Loucy (cell line): ENCODE results near the gene CHRNA5.

ENCODE experiments used
- CTCF ChIP-seq: fragments of 200-600 bp; sonication (generic); conservative IDR thresholded peaks from 2 replicates; pipeline ENCODE4 v1.5.1; 2014; ENCODE audit warnings: mild to moderate bottlenecking, antibody characterized with exemption, low read length
- EZH2phosphoT487 ChIP-seq: fragments of 200-600 bp; IDR thresholded peaks from 2 replicates; pipeline ENCODE4 v1.6.1; 2018; ENCODE audit warnings: antibody characterized with exemption, mild to moderate bottlenecking, moderate library complexity, borderline replicate concordance

DNA sequence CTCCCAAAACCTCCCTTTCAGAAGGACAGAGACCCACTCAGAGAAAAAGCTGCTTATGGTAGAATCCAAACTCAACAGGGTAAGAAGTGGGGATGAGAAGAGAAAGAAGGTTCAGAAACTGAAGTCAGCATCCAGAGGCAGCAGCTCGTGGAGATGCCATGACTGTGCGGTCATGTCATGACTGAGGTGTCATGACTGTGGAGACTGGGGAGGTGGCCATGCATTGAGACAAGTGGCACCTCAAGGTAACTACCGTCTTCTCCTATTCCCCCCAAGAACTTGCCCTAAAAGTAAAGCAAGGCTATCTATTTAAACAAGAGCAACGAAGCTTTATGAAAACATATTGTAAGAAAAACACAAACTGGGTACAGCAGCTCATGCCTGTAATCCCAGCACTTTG lies 40.4 kb downstream of the CHRNA5 start:
- no peak for TF ChIP-seq CTCF
- no peak for TF ChIP-seq EZH2phosphoT487
